Stimulated activated CD4-positive, alpha-beta T cell treated with anti-CD3 and anti-CD28 coated beads, Interleukin-2, amount 100 ng/mL, for 24 hours (primary cell): ENCODE data around the gene CEP112.
"Not testable (repeated sequence)": the region's sequence is repeated elsewhere in the genome, so short reads cannot be mapped to it uniquely, and the experiment has no call there.

Experiments
- DNase-seq, 2 donors: peaks; one replicate each; pipeline ENCODE4 v3.0.0-alpha.2; 2020

The CEP112 gene

GRCh38 chr17:65759532-65759931 lies 432.4 kb downstream of the CEP112 start:
- no peak for DNase-seq

- no peak for DNase-seq
Observed at GRCh38 chr17:65756760-65757159, 435.2 kb downstream of the CEP112 start.

- no peak for DNase-seq
Observed at GRCh38 chr17:65755799-65756198, 436.1 kb downstream of the CEP112 start.

GRCh38 chr17:65754630-65755029 lies 437.3 kb downstream of the CEP112 start:
- no peak for DNase-seq

GRCh38 chr17:65754081-65754480 lies 437.9 kb downstream of the CEP112 start:
- no peak for DNase-seq

GRCh38 chr17:65753348-65753747 lies 438.6 kb downstream of the CEP112 start:
- no peak for DNase-seq

- DNase-seq, result no peak
Observed at GRCh38 chr17:65751263-65751662, 440.7 kb downstream of the CEP112 start.

GRCh38 chr17:65750631-65751115 lies 441.3 kb downstream of the CEP112 start:
- peak; percentile 38 to 45 for DNase-seq

- no peak for DNase-seq
Observed at GRCh38 chr17:65750166-65750565, 441.8 kb downstream of the CEP112 start.

- DNase-seq, result no peak
Observed at GRCh38 chr17:65749479-65749878, 442.5 kb downstream of the CEP112 start.

- DNase-seq, result no peak
Observed at GRCh38 chr17:65745241-65745640, 446.7 kb downstream of the CEP112 start.

- no peak for DNase-seq
Observed at GRCh38 chr17:65743308-65743655, 448.7 kb downstream of the CEP112 start.

- no peak for DNase-seq
Observed at GRCh38 chr17:65742403-65743307, 449.3 kb downstream of the CEP112 start.

- DNase-seq, result no peak
Observed at GRCh38 chr17:65741710-65742109, 450.2 kb downstream of the CEP112 start.

- DNase-seq, result no peak
Observed at GRCh38 chr17:65739034-65739433, 452.9 kb downstream of the CEP112 start.

- DNase-seq, result no peak
Observed at GRCh38 chr17:65737451-65737850, 454.5 kb downstream of the CEP112 start.

GRCh38 chr17:65733314-65733713 lies 458.6 kb downstream of the CEP112 start:
- DNase-seq, result no peak

GRCh38 chr17:65732667-65733066 lies 459.3 kb downstream of the CEP112 start:
- not testable (repeated sequence) for DNase-seq

GRCh38 chr17:65730711-65731169 lies 461.2 kb downstream of the CEP112 start:
- no peak for DNase-seq

GRCh38 chr17:65729207-65729606 lies 462.7 kb downstream of the CEP112 start:
- DNase-seq, result no peak

- no peak for DNase-seq
Observed at GRCh38 chr17:65727832-65728231, 464.1 kb downstream of the CEP112 start.

- no peak for DNase-seq
Observed at GRCh38 chr17:65727246-65727645, 464.7 kb downstream of the CEP112 start.

GRCh38 chr17:65723431-65724151 lies 468.3 kb downstream of the CEP112 start:
- DNase-seq, result no peak

- no peak for DNase-seq
Observed at GRCh38 chr17:65718601-65719000, 473.3 kb downstream of the CEP112 start.
